ENCODE results near the gene SEL1L2. TPM values are rescaled to one million over a fixed set of nuclear protein-coding genes. Genes with fewer than 3 reads are reported as not detected.
A peak's percentile ranks its signal among the peaks of the same experiment; 100 is the strongest.

The SEL1L2 gene
- total and polyA plus RNA-seq, 9 donors = 0.73 to 9.3 (median 3.8) TPM; not detected in 3

- Histone ChIP-seq H3K4me3 (no peak overlapping the region), H3K9me3 (no peaks in the 10 kb centered on the region), H3K27me3 (no peaks in the 10 kb centered on the region), H3K36me3 (no peaks in the 10 kb centered on the region), H3K4me1 (ENCODE audit: insufficient read depth) (no peaks in the 10 kb centered on the region), H3K27ac (no peak overlapping the region)
- DNase-seq = no peak
- 84 to 92% (median 91%) methylated on average over 2 of the region's 2 CpGs for WGBS, 3 donors
- intact Hi-C loops (cut with DNase I) = no loop called here
- no peak for TF ChIP-seq CTCF (IDR thresholded peaks at IDR 0.05)
- TF ChIP-seq POLR2A (IDR thresholded peaks at IDR 0.05) = no peak
- no peak for TF ChIP-seq EP300 (IDR thresholded peaks at IDR 0.05)
Observed at GRCh38 chr20:13809373-13809772, 181.0 kb downstream of the SEL1L2 start.

GRCh38 chr20:13800728-13801134, 189.7 kb downstream of the SEL1L2 start:
- intact Hi-C loops (cut with DNase I) = no loop called here
- peak; percentile 66 to 92 (median 83) for DNase-seq
- no peaks in the 10 kb centered on the region for H3K27me3 ChIP-seq
- H3K4me3 ChIP-seq = no peak overlapping the region
- no peak overlapping the region for H3K27ac ChIP-seq
- H3K9me3 ChIP-seq = no peaks in the 10 kb centered on the region
- peaks cover 6% of the 10 kb centered on the region for H3K4me1 ChIP-seq (ENCODE audit: insufficient read depth)
- H3K36me3 ChIP-seq = no peaks in the 10 kb centered on the region
- 0 to 3% (median 3%) methylated on average over 7 of the region's 7 CpGs for WGBS, 3 donors
- no peak for TF ChIP-seq CTCF (IDR thresholded peaks at IDR 0.05)
- TF ChIP-seq POLR2A (IDR thresholded peaks at IDR 0.05) = no peak
- TF ChIP-seq EP300 (IDR thresholded peaks at IDR 0.05) = no peak

GRCh38 chr20:13799974-13800373, 190.4 kb downstream of the SEL1L2 start:
- TF ChIP-seq POLR2A (IDR thresholded peaks at IDR 0.05) (no peak), EP300 (IDR thresholded peaks at IDR 0.05) (no peak), CTCF (IDR thresholded peaks at IDR 0.05) (no peak)
- H3K27me3 ChIP-seq = no peaks in the 10 kb centered on the region
- no peak for DNase-seq
- H3K9me3 ChIP-seq = no peaks in the 10 kb centered on the region
- H3K27ac ChIP-seq = no peak overlapping the region
- H3K36me3 ChIP-seq = no peaks in the 10 kb centered on the region
- intact Hi-C loops (cut with DNase I) = no loop called here
- 87 to 91% (median 90%) methylated on average over 2 of the region's 2 CpGs for WGBS, 3 donors
- no peak overlapping the region for H3K4me3 ChIP-seq
- peaks cover 6% of the 10 kb centered on the region for H3K4me1 ChIP-seq (ENCODE audit: insufficient read depth)

Small RNAs within 50 kb of the gene (small RNA-seq; reads per million reads assigned to genes)
- gene RNU6-278P (not detected), gene RPS3P1 (not detected)

Other genes starting within 250 kb of the SEL1L2 start
- gene ESF1, start 205.7 kb downstream of the SEL1L2 start, total RNA-seq = 10 to 100 TPM; 10.3 to 17.5 (median 15.9) TPM
- gene ESF1, start 205.7 kb downstream of the SEL1L2 start, polyA plus RNA-seq = 10 to 100 TPM in 1 of 2 donors, 1 to 10 TPM in 1; 9.3 to 11.7 TPM
- 10 to 100 TPM in 6 of 7 donors, 1 to 10 TPM in 1; 5.0 to 23.4 (median 17.1) TPM for gene NDUFAF5, start 205.6 kb downstream of the SEL1L2 start, total RNA-seq
- 10 to 100 TPM; 10.0 to 15.6 TPM for gene NDUFAF5, start 205.6 kb downstream of the SEL1L2 start, polyA plus RNA-seq
- gene MACROD2, start 4.9 kb upstream of the SEL1L2 start, total RNA-seq = 10 to 100 TPM in 2 of 7 donors, 1 to 10 TPM in 5; 4.9 to 25.5 (median 7.8) TPM
- gene MACROD2, start 4.9 kb upstream of the SEL1L2 start, polyA plus RNA-seq = 1 to 10 TPM; 3.7 to 8.4 TPM

All from ovary (tissue), 9 donors.